A673 (cell line): ENCODE data around the gene H19. TPM values are rescaled to one million over a fixed set of nuclear protein-coding genes. Genes with fewer than 3 reads are reported as not detected.

ENCODE experiments used
- BruUV-seq: library from RNA; stranded (reverse); fragments of 400-500 nt; replicated peaks from 2 replicates; lab custom pipeline; 2021; lab: Mats Ljungman, UMichigan
- CTCF ChIA-PET: fragments of 300-600 bp; sonication (Branson Sonifier 250); formaldehyde crosslinking; loops from one replicate; lab custom pipeline; 2022; ENCODE audit warnings: antibody characterized with exemption; lab: Charles Lee
- POLR2A ChIA-PET: fragments of 300-600 bp; sonication (Branson Sonifier 250); formaldehyde crosslinking; loops from one replicate; lab custom pipeline; 2022; ENCODE audit warnings: antibody characterized with exemption; ENCODE audit not compliant: low non-redundant PET; lab: Charles Lee
- DNase-seq: peaks from one replicate; pipeline ENCODE4 v3.0.0-alpha.2; 2015; ENCODE audit warnings: low spot score
- H3K27ac ChIP-seq: fragments of 200-600 bp; sonication (generic); 2 replicates; pipeline ENCODE4 v1.5.1; 2016; ENCODE audit warnings: mixed run types, low read depth, mild to moderate bottlenecking, mixed read lengths, antibody characterized with exemption, low read length; ENCODE audit not compliant: poor library complexity, severe bottlenecking
- H3K27me3 ChIP-seq: fragments of 200-600 bp; sonication (generic); replicated peaks from 2 replicates; pipeline ENCODE4 v1.6.1; 2017; ENCODE audit warnings: mixed run types, low read depth, mild to moderate bottlenecking, mixed read lengths, antibody characterized with exemption, low read length; ENCODE audit not compliant: insufficient read depth, poor library complexity
- H3K36me3 ChIP-seq: fragments of 200-600 bp; sonication (generic); 2 replicates; pipeline ENCODE4 v1.6.1; 2016; ENCODE audit warnings: mixed run types, mild to moderate bottlenecking, mixed read lengths, antibody characterized with exemption, low read length; ENCODE audit not compliant: insufficient read depth, poor library complexity, severe bottlenecking
- H3K4me1 ChIP-seq: fragments of 200-600 bp; sonication (generic); 2 replicates; pipeline ENCODE4 v1.6.1; 2017; ENCODE audit warnings: mixed run types, mild to moderate bottlenecking, mixed read lengths, antibody characterized with exemption, low read length; ENCODE audit not compliant: insufficient read depth, poor library complexity, severe bottlenecking
- H3K4me3 ChIP-seq: fragments of 200-600 bp; sonication (generic); 2 replicates; pipeline ENCODE4 v1.5.1; 2016; ENCODE audit warnings: low read depth, mixed run types, mild to moderate bottlenecking, mixed read lengths, low read length; ENCODE audit not compliant: poor library complexity, severe bottlenecking
- H3K9me3 ChIP-seq: fragments of 200-600 bp; sonication (generic); 2 replicates; pipeline ENCODE4 v1.6.1; 2016; ENCODE audit warnings: mixed run types, low read depth, mild to moderate bottlenecking, mixed read lengths, antibody characterized with exemption, low read length; ENCODE audit not compliant: poor library complexity, severe bottlenecking
- CTCF ChIP-seq: fragments of 300-800, 200-600 bp; sonication (generic); conservative IDR thresholded peaks from 2 replicates; pipeline ENCODE4 v1.5.1; 2017; ENCODE audit warnings: low read depth, mild to moderate bottlenecking, antibody characterized with exemption, low read length, moderate library complexity, mixed read lengths
- EZH2 ChIP-seq: fragments of 200-600 bp; sonication (generic); IDR thresholded peaks from 2 replicates; pipeline ENCODE4 v1.6.1; 2017; ENCODE audit warnings: borderline replicate concordance, low read depth, mild to moderate bottlenecking, mixed read lengths, antibody characterized with exemption, low read length; ENCODE audit not compliant: poor library complexity, severe bottlenecking
- intact Hi-C: fragments of 100-400 bp; cut with micrococcal nuclease; formaldehyde crosslinking; loops from one replicate; pipeline ENCODE4 v1.10.0; 2022; ENCODE audit not compliant: unreplicated experiment
- total RNA-seq: library from RNA; stranded (reverse); gene quantifications from 2 replicates; pipeline ENCODE4 v1.2.3, GENCODE V29; 2021

The H19 gene
- total RNA-seq, 1 experiment from 2014 or later, result not detected

GRCh38 chr11:1989953-1990352, 7.7 kb downstream of the H19 start:
- CTCF ChIA-PET, result no interaction called here
- POLR2A ChIA-PET, result no interaction called here
- H3K27ac ChIP-seq, result no peak overlapping the region
- intact Hi-C loops, result no loop called here
- no peaks in the 10 kb centered on the region for H3K9me3 ChIP-seq
- no TSS peak for BruUV-seq
- no peak for TF ChIP-seq EZH2
- no peak for TF ChIP-seq CTCF
- no peaks in the 10 kb centered on the region for H3K27me3 ChIP-seq
- no peaks in the 10 kb centered on the region for H3K36me3 ChIP-seq
- no peaks in the 10 kb centered on the region for H3K4me1 ChIP-seq
- no peak for DNase-seq
- H3K4me3 ChIP-seq, result no peak overlapping the region

GRCh38 chr11:1988667-1989317, 8.8 kb downstream of the H19 start:
- no TSS peak for BruUV-seq
- ChIA-PET POLR2A (no interaction called here), CTCF (no interaction called here)
- Histone ChIP-seq H3K9me3 (no peaks in the 10 kb centered on the region), H3K4me1 (no peaks in the 10 kb centered on the region), H3K4me3 (no peak overlapping the region), H3K27ac (no peak overlapping the region), H3K27me3 (no peaks in the 10 kb centered on the region), H3K36me3 (no peaks in the 10 kb centered on the region)
- intact Hi-C loops, result no loop called here
- TF ChIP-seq CTCF, result no peak
- DNase-seq, result no peak

DNA sequence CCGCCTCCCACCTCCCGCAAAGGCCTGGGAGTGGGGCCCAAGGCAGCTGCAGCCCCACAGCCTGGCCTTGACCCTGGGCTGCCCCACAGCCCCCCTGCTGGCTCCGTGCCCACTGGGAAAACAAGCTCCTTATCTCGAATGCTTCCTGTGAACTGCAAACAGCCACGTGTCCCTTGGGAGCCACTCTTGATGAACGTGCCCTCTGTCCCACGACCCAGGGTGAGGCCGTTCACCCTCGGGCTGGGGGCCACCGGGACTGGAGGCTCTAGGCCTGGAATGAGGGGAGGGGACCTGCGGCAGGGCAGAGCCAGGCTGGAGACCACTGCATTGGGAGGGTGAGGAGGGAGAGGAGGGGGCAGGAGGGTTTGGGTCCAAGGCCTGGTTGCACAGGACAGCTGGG, 9.5 kb downstream of the H19 start:
- TF ChIP-seq EZH2, result no peak
- no peak for TF ChIP-seq CTCF
- Histone ChIP-seq H3K9me3 (no peaks in the 10 kb centered on the region), H3K27me3 (no peaks in the 10 kb centered on the region), H3K36me3 (no peaks in the 10 kb centered on the region), H3K27ac (no peak overlapping the region), H3K4me3 (no peak overlapping the region), H3K4me1 (no peaks in the 10 kb centered on the region)
- ChIA-PET CTCF (no interaction called here), POLR2A (no interaction called here)
- intact Hi-C loops, result no loop called here
- no TSS peak for BruUV-seq
- no peak for DNase-seq
